Hematopoietic multipotent progenitor cell (in vitro differentiated cells): ENCODE data around the gene FARS2. TPM values are rescaled to one million over a fixed set of nuclear protein-coding genes. Genes with fewer than 3 reads are reported as not detected.

Experiments
- DNase-seq, 3 donors: peaks; one replicate each; pipeline ENCODE4 v3.0.0-alpha.2; 2011 to 2015; ENCODE audit warnings: low read depth in 2 of 3, low spot score in 2 of 3
- total RNA-seq: library from RNA; depleted of rRNA; stranded (reverse); fragments of >200 nt; gene quantifications from one replicate; pipeline ENCODE4 v1.2.3, GENCODE V29; 2012

FARS2 gene
- total RNA-seq = 47.1 TPM

DNA sequence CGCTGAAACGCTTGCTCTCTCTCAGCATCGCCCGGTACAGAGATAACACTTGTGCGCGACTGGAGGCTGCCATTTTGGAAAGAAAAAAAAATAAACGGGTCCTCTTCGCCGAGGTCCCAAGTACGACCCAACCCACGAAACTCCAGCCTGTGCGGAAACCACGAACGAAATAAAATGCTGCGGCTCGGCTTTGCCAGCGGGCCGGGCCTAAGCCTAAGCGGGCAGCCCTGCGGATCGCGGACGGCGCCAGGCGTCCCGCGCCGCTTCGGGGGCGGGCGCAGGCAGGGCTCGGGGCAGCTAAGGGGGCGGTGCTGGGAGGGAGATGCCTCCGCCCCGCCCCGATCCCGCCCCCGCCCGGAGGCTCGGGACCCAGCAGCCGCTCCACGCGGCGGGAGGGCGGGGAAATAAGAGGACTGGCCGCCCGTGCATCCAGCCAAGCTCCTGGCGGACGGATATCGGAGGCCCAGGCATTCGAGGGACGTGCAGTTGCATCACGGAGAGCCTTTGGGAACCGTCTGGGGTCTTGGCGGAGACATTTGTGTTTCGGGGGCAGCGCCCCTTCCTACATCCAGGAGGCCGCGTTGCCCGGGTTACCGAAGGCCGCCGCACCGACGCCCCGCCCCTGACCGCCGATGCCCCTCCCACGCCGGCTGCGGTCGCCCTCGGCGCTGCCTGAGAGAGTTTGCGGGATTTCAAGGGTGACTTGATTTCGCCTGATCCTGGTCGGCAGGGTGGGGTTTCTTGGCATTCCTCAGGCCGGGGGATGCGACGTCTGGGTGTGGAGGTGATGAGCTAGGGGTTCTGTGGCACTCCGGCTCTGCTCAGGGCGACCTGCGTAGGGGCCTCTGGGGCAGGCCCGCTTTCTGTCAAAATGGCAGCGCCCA lies at the start of gene FARS2, which contains the start of gene LYRM4:
FARS2 (plus strand) TSS at position 853 of the 884 bp plus-strand sequence.
LYRM4 (minus strand) TSS at position 290 of the 884 bp plus-strand sequence; CDS start at position 73, 217 bp downstream.
- peak; percentile 92 to 96 (median 93) for DNase-seq

DNA sequence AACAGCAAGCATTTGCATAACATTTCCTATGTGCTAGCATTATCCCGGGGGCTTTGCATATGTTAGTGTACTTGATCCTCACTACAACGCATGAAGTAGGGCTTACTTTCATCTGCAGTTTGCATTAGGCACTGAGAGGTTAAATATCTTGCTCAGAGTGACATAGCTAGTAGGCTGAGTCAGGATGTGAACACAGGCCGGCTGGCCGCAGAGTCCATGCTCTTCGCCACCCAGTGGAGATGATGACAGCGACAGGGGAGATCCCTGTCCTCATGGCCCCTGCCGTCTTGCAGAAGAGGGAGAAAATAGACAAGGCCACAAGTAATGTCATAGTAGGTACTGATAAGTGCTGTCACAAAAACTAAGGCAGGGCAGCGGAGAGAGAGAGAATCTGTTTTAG lies 47.5 kb upstream of the FARS2 start:
- DNase-seq = no peak

DNA sequence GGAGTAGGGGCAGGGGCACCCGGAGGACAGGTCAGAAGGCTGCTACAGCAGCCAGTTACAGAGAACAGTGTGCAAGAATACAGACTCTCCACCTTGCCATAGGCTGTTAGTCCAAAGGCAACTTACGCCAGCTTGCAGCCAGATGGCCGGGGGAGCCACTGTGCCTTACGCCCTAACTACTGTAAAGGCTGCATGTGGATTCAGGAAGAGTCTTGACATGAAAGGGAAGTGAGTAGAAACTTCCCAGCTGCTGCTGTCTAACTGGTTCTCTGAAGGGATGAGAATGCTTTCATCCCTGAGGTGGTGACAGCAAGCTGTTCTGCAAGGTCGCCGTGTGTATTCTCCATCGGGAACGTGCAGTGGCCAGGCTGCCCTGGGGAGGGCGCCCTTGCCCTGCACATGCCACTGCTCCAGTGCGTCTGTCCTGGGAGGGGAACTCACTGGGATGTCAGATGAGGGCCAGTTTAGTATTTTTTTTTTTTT lies 46.7 kb upstream of the FARS2 start:
- DNase-seq = peak in 2 of 3 donors; percentile 20 to 47

DNA sequence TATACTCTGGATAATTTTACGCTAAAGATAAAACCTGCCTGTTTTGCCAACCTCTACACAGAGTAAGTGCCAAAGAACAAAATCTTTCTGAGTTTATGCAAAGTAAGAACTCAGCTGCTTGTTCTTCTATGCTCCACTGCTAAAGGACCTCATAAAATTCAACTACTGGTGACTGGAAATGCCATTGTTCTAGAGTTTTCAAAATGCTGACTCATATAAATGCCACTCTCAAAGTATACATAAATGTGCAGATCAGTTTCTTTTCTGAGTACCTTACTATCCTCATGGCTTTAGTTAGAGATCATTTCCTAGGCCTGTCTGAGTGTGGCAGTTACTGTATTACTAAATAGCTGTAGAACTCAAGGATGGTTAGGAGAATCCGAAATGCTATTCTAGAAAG lies 46.2 kb upstream of the FARS2 start:
- peak in 1 of 3 donors; percentile 35 for DNase-seq

DNA sequence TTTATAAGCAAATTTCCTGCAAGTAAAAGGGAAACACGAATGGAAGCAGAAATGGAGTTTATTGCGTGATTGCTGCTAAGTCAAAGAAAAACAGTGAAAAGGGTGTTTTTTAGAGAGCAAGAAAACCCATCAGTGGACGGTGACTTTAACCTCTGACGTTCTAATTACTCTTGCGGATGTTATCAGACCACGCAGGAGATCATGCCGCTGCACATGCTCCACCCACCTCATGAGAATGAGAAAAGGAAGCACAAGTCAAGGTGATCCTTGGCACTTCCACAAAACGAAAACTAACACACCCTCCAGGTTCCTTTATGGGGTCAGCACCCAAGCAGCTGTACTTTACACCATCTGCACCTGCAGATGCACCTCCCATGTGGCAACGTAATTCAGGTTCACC lies 45.5 kb upstream of the FARS2 start:
- peak in 2 of 3 donors; percentile 15 to 46 for DNase-seq

DNA sequence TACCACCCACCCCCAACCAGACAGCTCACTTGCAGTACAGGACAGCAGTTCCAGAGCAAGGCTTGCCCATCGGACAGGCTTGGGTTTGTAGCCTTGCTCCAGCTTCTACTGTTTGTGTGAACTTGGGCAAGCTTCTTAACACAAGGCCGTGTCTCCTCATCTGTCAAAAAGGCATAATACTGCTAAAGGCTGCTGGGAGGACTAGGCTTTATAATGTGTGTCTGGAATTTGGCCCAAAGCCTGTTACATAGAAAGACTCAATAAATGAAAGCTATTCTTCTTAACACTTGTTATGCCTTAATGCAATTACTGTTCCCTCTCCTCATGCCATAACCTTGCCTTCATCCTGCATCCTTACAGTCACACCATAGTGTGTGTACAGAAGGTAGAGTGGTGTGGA lies 44.0 kb upstream of the FARS2 start:
- no peak for DNase-seq

DNA sequence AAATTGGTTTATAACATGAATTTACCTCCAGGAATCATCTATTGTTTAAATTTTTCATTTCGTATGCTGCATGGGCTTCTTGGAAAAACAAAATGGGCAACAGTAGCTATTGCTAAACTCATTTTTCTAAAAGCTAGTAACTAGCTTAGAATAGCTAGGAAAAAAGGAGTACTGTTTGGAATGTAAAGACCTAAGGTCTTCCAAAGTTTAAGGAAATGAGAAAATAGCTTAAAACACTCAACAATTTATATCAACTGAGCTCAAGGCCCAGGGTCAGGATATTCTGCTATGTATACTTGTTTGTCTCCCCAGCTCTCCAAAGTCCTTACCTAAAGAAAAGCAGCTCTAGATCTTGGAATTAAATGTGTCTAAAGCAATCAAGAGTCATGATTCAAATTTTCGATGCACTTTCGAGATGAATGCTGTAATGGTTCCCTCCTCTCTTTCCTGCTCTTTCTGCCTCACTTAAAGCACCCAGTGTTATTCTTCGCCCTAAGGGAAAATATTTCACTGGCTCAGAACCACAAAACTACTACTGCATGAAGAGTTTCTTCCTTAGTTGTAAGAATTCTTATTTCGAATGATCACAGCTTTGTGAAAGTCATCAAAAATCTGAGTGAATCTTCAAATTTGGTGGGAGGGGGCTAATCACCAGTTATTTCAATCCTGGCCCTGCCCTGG lies 42.2 kb upstream of the FARS2 start:
- DNase-seq = no peak

DNA sequence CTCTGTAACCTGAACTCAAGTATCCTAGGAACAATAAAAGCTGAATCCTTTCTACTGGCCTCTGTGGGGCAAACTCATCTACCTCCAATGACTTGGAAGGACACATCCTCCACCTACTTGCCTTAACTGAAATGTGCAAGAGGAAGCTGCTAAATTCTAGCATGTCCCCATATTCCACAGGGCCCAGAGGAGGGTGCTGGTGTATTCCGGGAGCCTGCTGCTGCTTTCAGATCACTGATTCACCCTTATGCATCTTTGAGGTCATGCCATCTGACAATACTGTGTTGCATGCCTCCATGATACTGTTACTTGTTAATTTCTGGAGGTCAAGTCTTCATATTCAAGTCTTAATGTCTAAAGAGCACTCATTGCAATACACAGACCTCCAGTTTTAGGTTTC lies 40.9 kb upstream of the FARS2 start:
- DNase-seq = no peak

DNA sequence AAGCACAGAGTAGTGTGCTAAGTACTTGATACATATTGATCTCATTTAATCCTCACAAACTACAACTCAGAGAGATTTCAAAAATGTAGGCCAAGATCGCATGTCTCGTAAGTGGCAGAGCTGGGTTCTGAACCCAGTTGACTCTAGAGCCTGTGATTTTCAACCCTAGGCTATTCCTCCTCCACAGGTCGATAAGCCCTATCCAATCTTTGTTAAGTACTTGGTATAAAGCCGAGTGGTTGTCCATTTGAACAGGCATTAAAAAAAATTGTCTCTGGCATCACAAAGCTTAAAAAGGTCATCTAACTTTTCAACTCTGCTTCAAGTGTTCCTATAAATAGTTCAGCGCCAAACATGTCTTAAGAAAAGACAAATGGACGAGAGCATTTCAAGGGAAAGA lies 38.0 kb upstream of the FARS2 start:
- no peak for DNase-seq

DNA sequence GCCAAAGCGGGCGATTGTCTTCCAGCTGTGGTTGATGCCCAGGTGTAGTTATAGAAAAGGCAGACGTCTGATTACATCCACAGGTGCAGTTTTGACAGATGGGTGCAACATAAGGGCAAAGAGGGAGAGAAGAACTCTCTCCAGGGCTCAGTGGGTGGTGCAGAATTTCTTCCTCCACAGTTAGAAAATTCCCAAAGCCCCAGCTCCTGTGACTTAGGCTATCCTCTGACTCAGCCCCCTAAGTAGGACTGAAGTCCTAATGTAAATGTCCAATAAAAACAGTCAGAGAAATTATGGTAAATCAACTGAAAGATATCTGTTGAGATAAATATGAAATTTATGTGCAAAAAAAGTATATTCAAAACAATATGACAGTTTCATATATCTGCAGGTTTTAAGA lies 32.0 kb upstream of the FARS2 start:
- DNase-seq = no peak

DNA sequence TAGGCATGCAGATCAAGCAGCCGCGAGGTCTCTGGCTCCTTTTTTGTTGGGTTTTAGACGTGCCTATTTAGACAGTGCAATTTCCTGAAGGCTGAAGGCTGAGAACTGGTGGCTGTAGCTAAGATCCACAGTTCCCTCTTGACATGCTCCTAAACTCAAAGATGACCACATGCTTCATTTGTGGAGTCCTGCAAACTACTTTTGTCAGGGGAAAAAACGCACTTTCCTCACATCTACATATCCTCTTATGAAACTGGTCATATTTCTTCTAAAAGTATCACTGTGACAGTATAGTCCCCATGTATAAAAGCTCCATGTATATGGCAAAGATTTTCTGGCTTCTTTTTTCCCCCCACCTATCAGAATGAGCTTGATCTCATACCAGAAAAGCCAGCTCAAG lies 31.2 kb upstream of the FARS2 start:
- no peak for DNase-seq

DNA sequence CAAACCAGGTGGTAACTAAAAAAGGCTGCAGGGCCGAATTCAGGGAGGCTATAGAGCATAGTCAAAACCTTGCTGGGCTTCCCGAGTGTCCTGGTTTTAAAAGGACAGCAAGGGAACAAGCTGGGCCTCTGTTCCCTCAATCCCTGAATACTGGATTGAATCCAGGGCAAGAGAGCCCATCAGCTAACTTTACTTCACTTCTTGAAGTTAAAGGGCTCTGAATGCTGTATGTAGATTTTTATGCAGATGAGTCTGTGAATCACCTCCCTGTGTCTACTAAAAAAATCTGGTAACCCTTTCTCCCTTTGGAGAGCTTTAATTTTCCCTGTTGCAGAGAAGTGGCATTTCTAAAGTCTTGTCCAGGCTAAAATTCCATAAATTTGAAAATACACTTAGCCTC lies 30.0 kb upstream of the FARS2 start:
- DNase-seq = no peak

DNA sequence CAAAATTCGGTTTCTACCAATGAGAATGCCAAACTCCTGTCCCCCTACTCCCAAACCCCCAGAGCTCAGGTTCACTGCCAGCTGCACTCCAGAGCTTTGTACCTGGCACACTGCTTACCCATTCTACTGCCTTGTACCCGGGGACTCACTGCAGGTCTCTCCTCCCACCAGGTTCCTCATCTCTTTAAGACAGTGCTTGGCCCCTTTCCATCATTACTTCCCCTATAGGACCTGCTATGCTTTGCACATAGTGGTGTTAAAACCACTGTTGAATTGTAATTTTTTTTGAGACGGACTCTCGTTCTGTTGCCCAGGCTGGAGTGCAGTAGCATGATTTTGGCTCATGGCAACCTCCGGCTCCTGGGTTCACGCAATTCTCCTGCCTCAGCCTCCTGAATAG lies 26.4 kb upstream of the FARS2 start:
- peak in 1 of 3 donors; percentile 18 for DNase-seq

DNA sequence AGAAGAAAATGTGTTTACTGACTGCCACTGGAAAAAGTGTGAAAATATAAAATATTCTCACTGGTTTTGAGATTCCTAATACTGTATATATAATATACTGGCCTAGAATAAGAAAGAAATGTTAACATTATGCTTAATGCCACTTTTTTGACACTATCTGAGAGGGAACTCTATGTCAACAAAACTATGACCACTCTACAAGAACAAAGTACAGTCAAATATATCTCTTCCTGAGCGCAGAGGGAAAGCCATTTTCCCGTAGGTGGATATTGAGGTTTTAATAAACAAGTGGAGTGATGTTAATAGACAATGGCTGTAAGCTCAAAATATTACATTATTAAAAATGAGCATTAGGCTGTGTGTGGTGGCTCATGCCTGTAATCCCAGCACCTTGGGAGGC lies 25.5 kb upstream of the FARS2 start:
- no peak for DNase-seq

DNA sequence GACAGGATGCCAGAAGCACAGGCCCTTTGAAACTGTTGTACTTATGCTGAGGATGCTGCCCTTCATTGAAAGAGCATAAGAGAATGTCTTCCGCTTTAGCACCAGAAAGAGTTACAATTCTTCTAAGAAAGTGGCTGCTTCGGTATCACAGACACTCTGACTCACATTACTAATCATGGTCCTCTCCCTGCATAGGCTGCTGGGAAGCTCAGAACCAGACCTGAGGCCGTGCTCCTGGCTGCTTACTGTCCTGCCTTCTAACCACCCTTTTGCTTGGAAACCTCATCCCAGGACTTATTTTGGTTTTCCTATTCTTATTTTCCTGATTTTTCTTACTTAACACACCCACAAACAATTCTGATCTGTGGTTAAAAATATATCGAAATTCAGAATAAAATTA lies 23.5 kb upstream of the FARS2 start:
- no peak for DNase-seq

DNA sequence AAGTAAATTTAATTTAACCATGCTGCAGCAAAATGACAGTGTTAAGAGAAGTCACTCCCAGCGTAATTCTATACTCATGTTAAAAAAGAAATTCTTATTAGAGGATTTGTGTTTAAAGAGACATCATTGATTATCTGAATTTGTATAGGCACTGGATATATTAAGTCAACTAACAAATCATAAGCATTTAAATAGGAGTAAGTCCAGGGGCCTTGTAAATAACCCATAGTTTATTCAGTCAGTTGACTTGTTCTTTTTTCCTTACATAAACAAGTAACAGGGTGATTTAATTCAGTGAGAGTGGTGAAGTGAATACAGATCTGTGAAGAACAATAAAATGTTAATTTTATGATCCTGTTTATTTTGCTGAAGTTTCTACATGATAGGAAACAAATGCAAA lies 23.0 kb upstream of the FARS2 start:
- no peak for DNase-seq

DNA sequence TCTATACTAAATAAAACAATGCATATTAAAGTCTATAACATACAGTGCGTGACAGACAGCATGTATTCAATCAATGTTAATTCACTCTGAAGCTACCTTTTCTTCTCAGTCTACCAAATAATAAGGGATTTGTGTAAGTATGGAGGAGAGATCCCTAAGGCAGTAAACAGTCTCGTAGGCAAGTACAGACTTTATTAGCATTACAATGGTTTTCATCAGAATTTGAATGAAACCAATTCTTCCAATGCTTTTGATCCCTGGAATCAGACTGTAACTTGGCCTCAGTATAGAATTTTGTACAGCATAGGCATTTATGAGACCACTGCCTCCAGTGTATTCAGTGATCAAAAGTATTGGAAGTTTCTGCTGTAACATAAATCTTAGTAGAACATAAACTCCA lies 20.1 kb upstream of the FARS2 start:
- no peak for DNase-seq

DNA sequence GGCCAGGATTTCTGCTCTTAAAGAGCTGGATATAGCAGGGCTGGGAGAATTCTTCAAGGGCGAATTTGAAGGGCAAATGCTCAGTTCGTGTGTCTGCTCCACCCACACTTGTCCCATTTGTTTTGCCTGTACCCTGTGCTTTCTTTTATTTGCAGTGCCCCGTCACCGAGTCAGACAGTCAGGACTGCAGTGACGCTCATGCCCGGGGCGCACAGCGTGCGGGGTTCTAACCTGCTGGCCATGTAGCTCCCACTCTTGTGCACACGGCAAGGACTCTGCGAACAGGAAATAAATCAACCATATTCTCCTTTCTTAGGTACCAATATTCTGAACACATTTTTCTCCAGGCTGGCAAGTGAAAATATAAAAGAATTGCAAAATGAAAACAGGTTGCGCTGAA lies 18.2 kb upstream of the FARS2 start:
- DNase-seq = no peak

DNA sequence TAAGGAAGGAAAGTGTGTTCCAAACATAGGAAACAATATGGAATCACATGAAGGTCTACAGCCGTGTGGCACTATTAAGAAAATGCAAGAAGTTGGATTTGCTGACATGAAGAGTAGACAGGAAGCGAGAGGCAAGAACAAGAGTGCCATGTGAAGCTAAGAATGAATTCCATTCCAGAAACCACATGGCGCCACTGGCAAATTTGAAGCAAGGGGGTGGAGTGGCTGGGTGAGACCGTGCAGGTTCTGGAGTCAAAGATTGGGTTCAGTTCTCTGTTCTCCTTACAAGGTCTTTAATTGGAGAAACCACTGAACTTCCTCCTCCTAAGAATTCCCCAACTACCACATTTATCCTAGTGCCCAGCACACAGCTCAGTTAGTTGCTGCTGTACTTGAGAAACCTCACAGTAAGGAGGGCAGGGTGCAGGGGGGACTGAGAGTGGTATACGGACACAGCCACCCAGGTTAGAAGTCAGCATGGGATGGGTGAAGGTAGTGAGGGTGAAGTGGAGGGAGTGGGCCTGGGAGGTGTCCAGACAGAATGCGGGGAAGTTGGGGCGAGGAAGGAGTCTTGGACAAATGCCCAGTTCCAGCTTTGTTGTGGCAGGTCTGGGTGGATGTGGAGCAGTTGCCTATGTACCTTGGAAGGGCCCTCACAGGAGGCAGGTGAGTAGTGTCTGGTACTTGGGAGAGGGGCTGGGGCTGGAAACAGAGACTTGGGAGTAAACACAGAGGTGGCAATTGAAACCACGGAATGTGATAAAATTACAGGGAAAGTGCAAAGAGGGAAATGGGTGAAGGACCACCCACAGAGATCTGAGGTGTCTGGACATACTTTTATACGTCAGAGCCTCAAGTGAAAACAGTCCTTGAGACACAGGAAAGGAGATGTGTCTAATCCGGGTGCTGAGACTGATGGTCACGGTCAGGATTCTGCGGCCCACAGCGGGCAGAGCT lies 14.9 kb upstream of the FARS2 start:
- DNase-seq = no peak

DNA sequence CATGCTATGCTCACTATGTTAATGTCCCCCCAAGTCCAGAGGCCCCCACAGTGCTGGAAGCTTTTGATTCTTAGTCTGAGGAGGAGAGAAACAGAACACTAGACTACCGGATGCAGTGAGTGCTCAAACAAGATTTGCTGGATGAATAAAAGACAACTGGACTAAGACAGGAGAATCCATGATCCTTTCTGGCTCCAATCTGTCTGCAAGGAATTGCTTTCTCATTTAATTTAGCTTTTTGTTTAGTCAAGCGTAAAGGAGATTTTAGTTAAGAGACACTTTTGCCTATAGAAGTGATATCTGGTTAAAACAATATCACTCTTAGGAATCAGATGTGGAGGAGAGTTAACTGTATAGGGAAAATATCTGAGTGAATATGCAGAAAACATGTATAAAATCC lies 14.1 kb upstream of the FARS2 start:
- no peak for DNase-seq
